GM18907 (cell line): ENCODE measurements around the gene GORASP1.
A peak's percentile ranks its signal among the peaks of the same experiment; 100 is the strongest.
"Not testable (repeated sequence)": the region's sequence is repeated elsewhere in the genome, so short reads cannot be mapped to it uniquely, and the experiment has no call there.

Experiments used
- ATAC-seq: cut with Tn5 transposase; IDR thresholded peaks from one replicate; pipeline ENCODE4 v1.9.1; 2021; ENCODE audit warnings: mild to moderate bottlenecking, moderate library complexity; ENCODE audit not compliant: unreplicated experiment

Gene GORASP1

DNA sequence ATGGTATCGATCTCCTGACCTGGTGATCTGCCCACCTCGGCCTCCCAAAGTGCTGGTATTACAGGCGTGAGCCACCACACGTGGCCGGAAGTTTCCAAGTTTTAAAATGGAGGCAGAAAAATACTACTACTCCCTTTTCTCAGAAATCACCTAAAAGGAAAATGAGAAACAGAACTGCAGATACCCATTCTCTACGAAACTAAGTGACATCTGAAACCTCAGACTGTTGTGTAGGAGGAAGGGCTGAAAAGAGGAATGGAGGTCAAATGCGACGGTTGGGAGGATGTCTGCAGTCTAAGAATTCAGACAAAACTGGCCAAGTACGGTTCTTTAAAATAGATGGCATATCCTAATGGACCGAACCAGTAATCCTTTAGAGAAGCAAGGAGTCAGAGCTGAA, 31.5 kb downstream of the GORASP1 start:
- no peak for ATAC-seq

DNA sequence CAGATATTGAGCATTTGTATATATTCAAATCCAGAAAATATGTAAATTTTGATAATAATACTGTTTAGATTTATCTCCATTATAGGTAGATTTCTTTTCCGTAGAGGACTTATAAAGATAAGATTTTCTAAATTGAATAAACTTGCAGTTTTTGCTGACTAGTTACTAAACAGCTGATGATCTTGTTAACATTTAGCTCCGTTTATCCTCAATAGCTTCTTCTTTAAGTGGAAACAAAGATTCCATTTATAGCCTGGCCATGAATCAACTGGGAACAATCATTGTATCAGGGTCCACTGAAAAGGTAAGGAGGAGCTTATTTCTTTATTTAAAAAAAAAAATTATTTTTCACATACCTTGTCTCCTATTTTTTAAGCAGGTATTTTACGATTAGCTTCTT, 38.9 kb downstream of the GORASP1 start:
- ATAC-seq, result no peak

DNA sequence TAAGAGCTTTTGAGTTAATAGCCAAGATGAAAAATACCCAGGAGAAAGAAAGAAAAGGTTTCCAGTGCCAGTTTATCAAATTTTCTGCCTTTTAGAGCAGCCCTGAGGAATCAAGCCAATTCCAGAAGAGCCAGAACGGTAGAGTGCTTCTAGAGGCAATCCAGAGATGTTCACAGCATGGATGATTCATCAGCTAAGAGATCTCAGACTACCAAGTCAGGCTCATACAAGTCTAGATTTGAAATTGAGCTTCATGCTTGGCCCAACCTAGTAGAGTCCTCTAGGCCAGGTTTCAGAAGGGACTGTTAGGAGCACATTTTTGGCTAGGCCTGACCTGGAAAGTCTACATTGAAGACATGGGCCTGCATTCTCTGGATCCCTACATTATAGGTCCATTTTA, 40.1 kb downstream of the GORASP1 start:
- no peak for ATAC-seq

DNA sequence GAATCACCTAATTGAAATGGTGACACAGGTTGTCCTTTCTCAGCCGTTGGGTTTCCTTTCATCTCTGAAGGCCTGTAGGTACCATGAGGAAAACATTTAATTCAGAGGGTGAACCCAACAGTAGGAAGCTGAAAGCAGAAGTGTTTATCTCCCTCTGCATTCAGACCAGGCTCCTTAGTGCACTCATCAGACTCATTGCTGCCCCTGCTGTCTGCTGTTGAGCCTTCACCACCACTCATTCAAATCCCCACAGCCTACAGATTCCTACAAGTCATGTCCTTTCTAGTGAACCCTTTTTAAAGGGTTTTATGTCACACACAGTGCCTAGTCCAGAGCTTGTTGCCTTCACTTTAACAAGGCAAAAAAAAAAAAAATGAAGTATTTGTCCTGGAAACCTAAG, 42.2 kb downstream of the GORASP1 start:
- peak; percentile 89 for ATAC-seq

DNA sequence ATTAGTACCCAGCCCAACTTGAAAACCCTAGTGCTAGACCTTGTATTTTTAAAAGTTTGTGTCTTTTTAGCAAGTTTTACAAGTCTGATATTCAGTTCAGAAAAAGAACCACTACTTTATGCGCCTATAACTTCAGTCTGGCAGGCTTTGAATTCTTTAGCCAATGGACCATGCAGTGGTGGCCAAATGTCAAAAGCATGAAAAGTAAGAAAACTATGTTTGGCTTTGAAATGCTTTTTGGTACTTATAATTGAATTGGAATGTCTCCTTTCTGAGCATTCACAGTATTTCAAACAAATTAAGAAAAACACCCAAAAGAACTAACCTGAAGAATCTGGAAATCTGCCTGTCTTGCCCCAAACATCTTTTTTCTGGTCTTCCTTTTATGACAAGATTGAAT, 42.8 kb downstream of the GORASP1 start:
- ATAC-seq, result no peak

DNA sequence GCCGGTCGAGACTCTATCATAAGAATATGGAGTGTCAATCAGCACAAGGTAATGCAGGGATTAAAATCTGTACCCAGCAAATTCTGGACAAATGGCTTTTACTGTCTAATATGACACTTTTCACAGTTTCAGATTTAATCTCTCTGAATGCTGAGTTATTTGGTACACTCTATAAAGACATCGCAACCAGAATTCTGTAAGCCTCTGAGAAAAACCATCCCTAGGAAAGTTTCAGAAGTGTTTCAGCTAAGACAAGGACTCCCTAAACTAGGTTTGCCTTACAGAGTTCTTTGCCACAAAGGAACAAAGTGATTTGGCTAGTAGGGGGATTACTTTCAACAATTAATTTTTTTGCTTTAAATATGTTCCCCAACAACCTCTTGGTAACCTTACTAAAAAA, 44.3 kb downstream of the GORASP1 start:
- ATAC-seq, result no peak

DNA sequence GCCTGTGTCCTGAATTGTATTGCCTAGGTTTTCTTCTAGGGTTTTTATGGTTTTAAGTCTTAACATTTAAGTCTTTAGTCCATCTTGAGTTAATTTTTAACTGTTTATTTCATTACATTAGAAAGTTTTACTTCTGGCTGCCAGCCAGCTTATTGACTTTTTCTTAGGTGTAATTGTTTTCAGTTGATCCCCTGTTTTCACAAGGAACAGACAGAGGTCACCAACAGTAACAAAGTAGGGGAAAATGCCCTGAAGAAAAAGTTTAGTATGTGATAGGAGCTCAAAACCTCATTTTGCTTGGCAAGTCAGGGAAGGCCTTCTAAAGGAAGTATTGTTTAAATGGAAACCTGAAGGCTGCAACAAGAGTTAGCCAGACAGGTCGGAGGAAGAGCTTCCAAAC, 45.2 kb downstream of the GORASP1 start:
- ATAC-seq, result no peak

DNA sequence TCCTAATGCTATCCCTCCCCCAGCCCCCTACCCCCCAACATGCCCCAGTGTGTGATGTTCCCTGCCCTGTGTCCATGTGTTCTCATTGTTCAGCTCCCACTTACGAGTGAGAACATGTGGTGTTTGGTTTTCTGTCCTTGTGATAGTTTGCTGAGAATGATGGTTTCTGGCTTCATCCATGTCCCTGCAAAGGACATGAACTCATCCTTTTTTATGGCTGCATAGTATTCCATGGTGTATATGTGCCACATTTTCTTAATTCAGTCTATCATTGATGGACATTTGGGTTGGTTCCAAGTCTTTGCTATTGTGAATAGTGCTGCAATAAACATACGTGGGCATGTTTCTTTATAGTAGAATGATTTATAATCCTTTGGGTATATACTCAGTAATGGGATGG, 46.2 kb downstream of the GORASP1 start:
- ATAC-seq, result not testable (repeated sequence)

DNA sequence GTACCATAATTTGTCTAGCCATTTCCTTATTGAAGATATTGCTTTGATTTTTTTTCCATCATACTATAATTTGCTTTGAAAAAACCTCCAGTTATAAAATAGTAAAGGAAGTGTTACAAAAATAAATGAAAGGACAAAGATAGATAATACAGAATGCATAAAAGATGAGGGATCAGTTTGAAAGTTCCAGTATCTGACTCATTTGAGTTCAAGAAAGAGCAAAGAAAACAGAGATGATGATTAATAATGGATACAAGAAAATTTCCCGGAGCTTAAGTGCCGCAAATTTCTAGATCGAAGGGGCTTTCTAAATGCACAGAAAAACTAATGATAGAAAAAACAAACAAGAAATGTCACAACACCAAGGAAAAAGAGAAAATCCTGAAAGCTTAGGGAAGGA, 51.3 kb downstream of the GORASP1 start:
- ATAC-seq, result no peak

DNA sequence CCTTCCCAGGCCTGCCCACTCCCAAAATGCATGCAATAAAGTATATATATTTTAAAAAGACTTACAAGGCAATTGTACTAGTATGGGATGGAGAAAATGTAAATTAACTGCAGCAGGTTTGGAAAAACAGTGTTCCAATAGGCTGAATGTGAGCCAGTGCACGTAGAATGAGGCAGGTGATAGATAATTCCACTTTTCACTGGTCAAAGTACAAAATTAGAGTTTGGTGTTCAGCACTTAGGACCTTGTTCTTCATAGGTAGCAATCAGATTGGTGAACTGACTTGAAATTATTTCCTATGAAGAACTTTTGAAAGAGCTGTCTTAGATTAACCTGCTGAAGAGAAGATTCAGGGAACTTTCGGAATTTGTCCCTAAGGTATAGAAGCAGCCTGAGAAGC, 53.7 kb downstream of the GORASP1 start:
- no peak for ATAC-seq

DNA sequence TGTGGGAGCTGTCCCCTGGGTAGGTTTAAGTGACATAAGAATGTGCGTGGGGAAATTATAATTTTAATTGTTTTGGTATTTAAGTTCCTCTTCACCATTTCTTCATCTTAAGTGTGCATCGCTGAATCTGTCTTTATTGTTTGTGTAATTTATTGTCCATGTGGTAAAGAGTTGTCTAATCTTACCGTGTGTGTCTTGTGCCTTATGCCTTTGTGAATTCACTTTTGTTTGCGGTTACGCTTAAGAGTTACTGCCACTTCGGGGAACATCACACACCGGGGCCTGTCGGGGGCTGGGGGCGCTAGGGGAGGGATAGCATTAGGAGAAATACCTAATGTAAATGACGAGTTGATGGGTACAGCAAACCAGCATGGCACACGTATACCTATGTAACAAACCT, 54.8 kb downstream of the GORASP1 start:
- ATAC-seq, result no peak

DNA sequence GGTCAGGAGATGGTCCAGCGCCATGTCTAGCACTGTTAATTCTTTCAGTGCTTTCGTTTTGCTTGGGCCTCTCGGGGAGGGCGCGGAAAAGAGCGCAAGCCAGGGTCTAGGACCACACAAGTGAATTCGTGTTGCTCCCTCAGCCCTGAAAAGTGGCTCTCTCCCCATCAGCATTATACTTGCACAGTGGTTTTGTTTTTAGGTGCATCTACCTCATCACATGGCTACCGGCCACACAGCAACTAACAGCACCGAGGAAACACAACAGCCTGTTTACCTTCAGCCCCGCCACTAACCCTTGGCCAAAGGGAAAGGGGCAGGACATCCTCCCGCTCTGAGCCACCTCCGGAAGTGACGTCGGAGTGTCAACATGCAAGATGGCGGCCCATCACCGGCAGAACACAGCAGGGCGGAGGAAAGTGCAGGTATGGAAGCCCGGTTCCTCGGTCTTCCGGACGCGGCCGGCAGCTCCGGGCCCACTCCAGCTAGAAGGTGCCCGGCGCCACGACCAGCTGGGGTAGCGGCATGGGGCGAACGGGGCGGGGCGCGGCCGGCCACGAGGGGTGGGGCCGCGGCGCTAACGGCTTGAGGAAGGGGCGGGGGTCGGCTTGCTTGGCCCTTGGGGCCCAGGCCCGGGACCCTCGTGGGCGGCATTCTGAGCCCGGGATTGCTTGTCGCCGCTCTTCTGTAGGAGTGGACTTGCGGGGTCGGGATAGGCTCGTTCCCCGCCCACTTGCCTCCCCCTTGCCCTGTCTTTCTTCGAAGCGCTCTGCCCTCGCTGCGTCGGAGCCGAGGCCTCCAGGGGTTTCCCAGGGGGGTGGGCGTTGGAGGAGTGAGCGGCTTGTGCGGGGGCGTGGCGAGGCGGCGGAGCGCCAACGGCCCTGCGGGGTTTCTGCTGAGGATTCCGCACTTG, 55.5 kb downstream of the GORASP1 start, which contains the start of the genes SCN11A and WDR48:
TSS of gene SCN11A (minus strand) at position 296 of the 913 bp plus-strand sequence. CDS start 101,582 bp downstream, outside the sequence.
TSS of gene WDR48 (plus strand) at position 368 of the 913 bp plus-strand sequence. CDS start at position 378, 10 bp downstream.
- ATAC-seq, result peak; percentile 98

DNA sequence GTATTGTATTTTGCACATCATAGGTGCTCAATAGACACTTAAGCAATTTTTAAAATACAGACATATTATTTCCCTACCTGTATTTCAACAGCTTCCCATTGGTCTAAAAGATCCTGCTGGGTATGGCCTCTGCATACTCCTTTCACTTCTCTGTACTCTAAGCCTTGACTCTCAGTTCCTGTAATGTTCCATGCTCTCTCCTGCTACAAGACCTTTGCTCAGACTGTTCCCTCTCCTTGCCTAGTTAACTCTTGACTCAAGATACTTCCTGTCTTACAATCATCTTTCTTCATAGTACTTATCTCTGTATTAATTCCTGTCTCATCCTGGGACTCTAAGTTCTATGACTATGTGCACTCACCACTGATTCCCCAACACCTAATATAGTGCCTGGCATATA, 57.4 kb downstream of the GORASP1 start:
- ATAC-seq, result no peak
